ENCODE measurements around the gene TBKBP1.
A peak's percentile ranks its signal among the peaks of the same experiment; 100 is the strongest.

TBKBP1 gene

DNA sequence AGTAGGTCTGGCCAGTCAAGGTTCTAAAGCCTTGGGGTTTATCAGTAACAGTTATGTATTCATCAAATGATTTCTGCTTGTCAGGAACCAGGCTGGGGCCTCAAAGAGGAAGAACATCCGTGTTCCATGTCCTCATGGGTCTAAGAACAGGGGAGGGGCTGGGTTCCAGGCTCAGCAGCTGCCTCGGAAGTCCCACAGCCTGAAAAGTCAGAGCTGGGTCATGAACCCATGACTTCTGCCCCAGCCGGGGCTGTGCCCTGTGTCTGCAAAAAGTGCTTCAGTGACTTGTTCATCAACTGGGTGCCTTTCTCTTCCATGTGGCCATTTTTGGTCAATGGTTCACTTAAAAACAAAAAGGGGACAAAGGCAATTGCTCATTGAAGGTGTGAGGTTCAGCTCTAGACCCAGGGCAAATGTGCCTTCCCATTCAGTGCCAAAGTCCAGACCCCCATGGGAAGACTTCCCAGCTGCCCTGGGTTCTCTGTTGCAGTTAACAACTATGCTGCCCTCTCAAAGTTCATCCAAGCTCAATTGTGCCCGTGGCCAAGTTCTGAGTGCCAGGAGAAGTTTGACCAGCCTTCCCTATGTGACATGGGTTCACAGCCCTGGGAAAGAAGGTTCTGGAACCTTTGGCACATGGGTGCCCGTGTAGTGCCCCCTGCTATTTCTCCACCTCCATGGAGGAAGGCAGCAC lies 18.5 kb downstream of the TBKBP1 start:
- DNase-seq (ENCODE audit: low read depth in 2 of 2) = no peak

DNA sequence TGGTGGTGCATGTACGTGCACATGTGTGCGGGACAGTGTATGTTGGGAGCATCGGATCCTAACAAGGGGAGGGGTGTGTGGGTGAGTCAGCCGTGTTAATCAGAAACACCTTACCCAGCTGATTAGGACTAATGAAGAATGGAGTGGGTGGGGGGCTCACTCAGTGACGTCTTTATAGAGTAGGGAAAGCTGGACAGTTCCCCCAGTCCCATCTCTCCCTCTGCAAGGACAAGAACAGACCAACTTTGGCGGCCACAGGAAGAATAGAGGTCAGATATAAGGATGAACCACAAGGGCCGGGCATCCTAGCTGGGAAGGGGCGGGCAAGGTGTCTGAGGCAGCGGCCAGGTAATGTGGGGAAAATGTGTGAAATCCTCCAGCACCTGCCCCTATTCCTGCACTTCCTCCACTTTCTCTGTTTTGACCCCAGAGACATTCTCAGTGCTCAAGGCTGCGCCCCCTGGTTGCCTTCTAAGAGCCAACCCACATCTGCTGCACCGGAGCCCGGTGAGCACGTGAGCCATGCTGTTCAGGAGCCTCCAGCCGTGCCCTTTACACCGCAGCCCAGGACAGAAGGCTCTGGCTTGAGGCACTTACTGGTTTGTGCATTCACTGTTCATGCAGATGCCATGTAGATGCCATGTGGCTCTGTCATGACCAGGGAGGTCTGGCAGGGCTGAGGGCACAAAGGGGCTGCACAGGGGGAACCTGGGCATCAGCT lies 20.2 kb downstream of the TBKBP1 start:
- no peak for DNase-seq (ENCODE audit: low read depth in 2 of 2)

DNA sequence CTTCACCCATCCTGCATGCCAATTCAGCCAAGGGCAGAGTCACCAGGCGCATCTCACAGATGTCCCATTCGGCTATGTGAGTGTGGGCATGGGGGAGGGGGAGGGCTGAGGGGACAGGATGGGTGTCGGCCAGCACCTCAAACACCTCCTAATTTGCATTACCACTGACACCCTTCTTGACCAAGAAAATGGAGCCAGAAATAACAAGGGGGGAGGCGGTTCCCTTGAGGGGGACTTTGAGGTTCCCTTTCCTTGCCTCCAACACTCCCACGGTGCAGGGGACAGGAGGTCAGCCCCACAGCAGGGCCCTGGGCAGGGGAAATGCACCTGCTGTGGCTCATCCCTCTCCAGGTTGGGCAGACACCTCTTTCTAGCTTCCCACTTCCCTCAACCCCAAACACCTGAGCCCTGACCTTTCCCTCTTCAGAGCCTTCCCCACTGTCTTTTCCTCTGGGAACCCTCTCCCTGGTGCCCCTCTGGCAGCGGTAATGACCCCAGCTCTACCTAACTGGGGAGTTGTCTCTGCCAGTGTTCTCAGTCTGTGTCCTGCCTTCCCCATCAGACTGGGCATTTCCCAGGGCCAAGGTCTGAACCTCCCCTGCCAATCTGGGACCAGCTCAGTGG lies 20.9 kb downstream of the TBKBP1 start:
- DNase-seq (ENCODE audit: low read depth in 2 of 2) = no peak

- no peak for DNase-seq (ENCODE audit: low read depth in 2 of 2)
Measured at GRCh38 chr17:47715669-47716325, 21.8 kb downstream of the TBKBP1 start.

DNA sequence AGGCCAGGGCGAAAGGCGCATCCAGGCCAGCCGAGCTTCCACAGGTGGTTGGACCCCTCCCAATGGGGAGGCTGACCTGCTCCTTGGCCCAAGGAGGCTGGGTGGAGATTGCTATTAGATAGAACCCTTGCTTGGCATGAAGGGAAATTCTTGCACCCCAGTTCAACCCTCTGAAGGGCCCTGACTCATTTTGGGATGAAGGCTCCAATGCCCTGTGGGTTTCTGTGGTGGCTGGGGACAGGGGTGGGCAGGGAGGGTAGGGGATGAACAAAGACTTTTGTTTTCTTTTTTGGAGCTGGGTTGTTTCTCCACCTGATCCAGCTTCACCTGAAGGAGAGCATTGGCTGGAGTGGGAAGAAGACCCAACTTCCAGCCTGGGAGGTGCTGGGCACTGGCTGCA lies 22.4 kb downstream of the TBKBP1 start:
- DNase-seq (ENCODE audit: low read depth in 2 of 2) = no peak

- no peak for DNase-seq (ENCODE audit: low read depth in 2 of 2)
Measured at GRCh38 chr17:47717261-47717697, 23.3 kb downstream of the TBKBP1 start.

DNA sequence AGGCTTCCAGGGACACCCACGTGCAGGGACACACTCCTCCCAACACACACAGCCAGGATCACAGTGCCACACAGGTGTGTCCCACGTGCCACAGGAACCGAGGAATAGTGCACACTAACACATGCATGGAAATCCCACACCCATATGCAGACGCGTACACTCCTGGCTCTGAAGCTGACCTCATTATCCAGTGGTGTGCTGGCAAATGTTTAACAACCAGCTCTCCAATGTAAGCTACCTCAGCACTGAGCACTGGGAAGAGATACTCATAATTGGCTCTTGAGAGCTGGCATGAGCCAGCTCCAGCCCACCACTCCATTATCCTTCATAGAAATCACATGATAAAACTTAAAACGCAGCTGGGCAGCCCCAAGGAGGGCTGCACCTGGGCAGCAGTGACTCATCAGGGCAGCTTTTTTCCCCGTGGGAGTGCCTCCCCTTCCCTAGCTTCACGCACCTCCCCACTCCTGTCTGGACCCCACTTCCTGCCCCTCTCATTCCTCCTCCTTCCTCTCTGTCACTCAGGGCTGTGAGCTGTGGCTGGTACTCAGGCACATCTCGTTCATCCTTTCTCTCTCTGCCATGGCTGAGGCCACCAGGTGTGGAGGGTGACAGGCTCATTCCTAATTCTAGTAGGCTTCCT lies 24.1 kb downstream of the TBKBP1 start:
- DNase-seq (ENCODE audit: low read depth in 2 of 2) = no peak

DNA sequence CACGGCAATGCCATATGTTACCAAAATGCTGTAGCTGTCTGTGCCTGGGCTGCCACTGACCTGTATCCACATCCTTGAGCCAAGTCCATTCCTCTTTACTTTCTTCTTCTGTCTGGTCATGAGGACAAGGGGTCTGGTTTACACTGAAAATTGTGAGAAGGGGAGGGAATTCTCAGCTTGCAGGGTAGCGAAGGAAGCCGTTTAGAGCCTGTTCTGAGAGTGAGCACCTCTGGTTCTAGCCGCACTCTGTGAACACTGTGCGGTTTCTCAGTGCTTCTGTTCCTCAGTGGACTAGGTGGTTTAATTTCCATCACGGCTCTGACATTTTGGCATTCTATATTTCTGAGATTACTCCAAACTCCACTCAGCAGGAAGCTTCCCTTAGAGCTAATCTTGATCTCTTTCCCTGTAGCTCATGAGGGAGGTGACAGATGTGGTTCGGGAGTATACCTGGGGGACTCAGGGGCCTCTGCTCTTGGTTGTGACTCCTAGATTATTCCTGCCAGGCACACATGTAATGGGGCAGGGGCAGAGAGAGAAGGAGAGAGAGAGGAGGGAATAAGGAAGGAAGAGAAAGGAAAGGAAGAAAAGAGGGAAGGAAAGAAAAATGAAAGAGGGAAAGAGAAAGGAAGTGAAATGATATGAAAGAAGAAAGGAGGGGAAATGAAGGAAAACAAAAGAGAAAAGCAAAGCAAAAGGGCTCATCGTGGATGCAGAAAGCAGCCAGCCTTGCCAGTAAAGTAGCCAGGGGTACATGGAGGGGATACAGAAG lies 24.9 kb downstream of the TBKBP1 start:
- no peak for DNase-seq (ENCODE audit: low read depth in 2 of 2)

- peak; percentile 56 to 81 for DNase-seq (ENCODE audit: low read depth in 2 of 2)
Measured at GRCh38 chr17:47719411-47720152, 25.6 kb downstream of the TBKBP1 start.

DNA sequence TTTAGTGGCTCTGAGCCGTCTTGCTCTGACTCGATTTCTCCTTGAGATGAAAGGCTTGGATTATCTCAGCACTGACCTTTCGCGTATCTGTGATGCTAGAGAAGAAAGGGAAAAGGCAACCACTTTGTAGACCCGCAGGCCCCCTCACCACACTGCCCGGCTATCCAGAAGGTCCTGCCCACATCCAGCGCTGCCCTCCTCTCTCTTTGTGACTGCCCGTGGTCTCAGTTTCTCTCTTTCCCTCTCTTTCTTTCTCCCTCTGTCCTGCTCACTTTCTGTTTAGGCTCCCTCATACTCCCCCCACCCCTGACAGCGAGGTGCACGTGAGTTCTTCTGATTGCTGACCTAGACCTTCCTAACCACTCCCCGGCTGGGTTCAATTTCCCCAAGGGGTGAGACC lies 26.2 kb downstream of the TBKBP1 start:
- DNase-seq (ENCODE audit: low read depth in 2 of 2) = no peak

DNA sequence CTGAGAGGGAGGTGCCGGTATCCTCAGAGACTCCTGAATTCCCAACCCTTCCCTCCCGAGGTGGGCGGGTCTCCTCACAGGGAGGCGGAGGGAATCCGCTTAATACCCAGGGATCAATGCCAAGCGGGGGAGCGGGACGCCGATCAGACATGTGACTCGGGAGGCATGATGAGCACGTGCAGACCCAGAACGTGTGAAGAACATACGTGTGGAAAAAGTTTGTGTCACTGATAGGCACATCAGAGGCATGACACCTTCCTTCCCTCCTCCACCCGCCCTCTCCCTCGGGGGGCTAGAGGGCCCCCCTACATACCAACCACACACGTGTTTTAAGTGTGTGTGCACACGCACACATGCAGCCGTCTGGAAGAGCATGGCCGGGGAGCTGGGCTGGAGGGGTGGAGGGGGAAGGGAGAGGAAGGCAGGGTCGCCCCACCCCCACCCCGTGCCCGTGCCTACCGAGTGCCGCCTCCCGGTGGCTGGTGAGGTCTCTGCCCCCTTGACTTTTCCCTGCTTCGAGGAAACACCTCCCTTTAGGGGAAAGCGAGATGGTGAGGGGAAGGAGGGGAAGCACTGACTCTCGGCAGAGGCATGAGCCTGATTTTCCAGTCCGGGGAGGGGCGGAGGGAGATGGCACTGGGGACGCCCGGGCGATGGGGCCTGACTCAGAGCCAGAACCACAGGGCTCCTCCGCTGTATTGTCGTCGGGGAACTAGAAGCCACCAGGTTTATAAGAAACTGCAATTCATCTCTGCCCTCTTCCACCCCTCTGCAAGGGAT lies 27.0 kb downstream of the TBKBP1 start:
- DNase-seq (ENCODE audit: low read depth in 2 of 2) = peak; percentile 95 to 98

- DNase-seq (ENCODE audit: low read depth in 2 of 2) = no peak
Measured at GRCh38 chr17:47721725-47722124, 27.8 kb downstream of the TBKBP1 start.

- no peak for DNase-seq (ENCODE audit: low read depth in 2 of 2)
Measured at GRCh38 chr17:47724705-47725104, 30.7 kb downstream of the TBKBP1 start.

DNA sequence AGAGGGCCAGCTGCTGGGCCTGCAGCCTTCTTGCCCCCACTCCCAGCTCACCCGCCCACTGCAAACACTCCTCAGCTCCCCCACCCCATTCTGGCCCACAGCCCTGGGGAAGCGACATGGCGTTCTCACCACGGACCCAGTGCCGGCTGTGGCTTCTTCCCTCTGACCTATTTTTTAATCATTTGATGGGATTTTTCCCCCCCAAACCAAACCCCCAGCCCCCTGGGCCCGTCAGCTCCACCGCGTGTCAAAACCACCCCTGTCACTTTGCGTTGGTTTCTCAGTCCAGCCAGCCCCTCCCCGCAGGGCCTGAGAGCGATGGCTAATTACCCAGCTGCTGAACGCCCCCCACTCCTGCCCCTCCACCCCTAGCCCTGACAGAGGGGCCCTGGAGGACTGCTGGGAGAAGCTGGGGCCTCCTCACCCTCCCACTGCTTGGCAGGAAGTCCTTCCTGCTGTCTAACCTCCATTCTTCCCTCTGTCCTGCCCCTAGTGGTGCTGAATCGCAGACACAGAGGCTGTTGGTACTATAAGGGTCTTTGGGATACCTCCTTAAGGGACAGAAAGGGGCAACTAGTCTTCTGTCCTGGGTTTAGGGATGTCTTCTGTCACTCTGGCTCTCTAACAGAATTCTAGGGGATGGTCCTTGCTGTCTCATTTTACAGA lies 31.6 kb downstream of the TBKBP1 start:
- DNase-seq (ENCODE audit: low read depth in 2 of 2) = no peak

- no peak for DNase-seq (ENCODE audit: low read depth in 2 of 2)
Measured at GRCh38 chr17:47726796-47727703, 33.1 kb downstream of the TBKBP1 start.

GRCh38 chr17:47727704-47728036 lies 33.7 kb downstream of the TBKBP1 start:
- no peak for DNase-seq (ENCODE audit: low read depth in 2 of 2)

- DNase-seq (ENCODE audit: low read depth in 2 of 2) = no peak
Measured at GRCh38 chr17:47728214-47728877, 34.4 kb downstream of the TBKBP1 start.

DNA sequence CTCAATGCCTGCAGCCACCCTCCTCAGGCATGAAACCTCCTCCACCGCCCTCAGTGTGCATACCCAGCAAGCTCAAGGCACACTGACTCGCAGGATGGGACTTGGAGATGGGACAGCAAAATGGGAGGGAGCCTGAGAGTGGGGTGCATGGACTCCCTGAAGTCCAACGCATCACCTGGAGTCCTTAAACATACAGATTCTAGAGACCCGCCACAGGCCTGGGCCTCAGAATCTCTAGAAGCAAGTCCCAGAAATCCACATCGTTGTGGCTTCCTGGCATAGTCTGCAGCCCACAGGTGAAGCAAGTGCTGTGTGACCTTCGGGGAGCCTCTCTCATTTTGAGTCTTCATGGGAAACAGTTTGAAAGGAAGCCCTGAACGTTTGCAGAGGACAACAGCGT lies 35.5 kb downstream of the TBKBP1 start:
- no peak for DNase-seq (ENCODE audit: low read depth in 2 of 2)

Measured in stimulated activated CD4-positive, alpha-beta T cell treated with anti-CD3 and anti-CD28 coated beads, Interleukin-12 subunit alpha, Interleukin-12 subunit beta, amount 100 ng/mL, for 24 hours (primary cell).